GDM1 (cell line): ENCODE measurements around the gene RALGPS2.
"Not testable (repeated sequence)": the region's sequence is repeated elsewhere in the genome, so short reads cannot be mapped to it uniquely, and the experiment has no call there.

Source experiments
- DNase-seq: peaks from one replicate; lab custom pipeline; 2025; lab: John Stamatoyannopoulos, UW

Gene RALGPS2

GRCh38 chr1:178781533-178782330 lies 56.7 kb downstream of the RALGPS2 start:
- DNase-seq: no peak

GRCh38 chr1:178784131-178784536 lies 59.1 kb downstream of the RALGPS2 start:
- DNase-seq: peak; percentile 1

- DNase-seq: no peak
These were observed 67.3 kb downstream of the RALGPS2 start for GRCh38 chr1:178792394-178792793.

DNA sequence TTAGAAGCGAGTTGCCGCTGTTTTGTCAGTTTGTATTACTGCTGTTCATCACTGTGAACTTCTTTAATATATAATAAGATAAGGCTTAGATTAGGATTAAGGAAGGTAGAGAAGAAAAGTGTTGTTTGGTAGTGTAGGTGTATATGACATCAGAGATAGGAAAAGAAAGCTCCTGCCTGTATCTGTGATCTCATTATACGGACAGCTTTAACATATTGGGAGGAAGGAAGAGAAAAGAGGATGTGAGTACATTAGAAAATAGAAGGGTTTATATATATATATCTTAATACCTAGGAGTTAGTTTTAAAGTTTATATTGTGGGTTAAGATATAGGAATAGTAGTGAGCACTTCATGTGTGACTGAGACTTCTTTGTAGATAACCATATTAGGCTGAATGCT lies 71.0 kb downstream of the RALGPS2 start:
- no peak for DNase-seq

DNA sequence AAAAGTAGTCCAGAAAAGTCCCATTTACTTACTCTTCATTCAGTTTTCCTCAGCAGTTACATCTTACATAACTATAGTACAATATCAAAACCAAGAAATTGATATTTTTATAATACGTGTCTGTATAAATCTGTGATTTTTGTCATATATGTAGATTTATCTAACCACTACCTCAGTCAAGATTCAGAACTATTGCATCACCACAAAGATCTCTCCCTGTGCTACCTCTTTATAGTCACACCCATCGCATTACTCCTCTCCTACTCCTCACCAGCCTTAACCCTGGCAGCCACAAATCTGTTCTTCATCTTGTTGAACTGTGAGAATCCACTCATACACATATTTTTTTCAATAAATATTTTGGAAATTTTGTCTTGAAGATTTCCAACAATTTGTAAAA lies 72.5 kb downstream of the RALGPS2 start:
- no peak for DNase-seq

DNA sequence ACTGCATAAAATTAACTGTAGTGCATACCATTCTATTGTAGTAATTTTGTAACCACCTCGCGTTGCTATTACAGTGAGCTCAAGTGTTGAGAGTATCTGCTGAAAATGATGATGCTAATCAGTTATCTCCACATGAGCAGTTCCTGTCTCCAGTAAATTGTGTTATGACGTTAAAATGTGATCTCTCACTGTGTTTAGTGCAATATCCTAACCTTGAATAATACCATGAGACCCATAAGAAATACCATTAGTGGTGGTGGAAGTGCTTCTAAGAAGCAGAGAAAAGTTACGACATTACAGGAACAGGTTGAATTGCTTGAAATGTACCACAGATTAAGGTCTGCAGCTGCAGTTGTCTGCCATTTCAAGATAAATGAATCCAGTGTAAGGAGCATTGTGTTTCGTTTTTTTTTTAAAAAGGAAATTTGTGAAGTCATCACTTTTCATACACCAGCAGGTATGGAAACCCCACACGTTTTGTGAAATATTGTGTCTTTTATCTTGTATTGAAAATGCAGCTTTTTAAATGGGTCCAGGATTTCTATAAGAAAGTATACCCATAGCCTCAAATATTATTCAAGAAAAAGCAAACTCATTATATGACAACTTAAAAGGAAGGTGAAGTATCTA lies 73.3 kb downstream of the RALGPS2 start:
- no peak for DNase-seq

- no peak for DNase-seq
These were observed 77.8 kb downstream of the RALGPS2 start for GRCh38 chr1:178802873-178803272.

GRCh38 chr1:178806665-178807300 lies 81.7 kb downstream of the RALGPS2 start:
- DNase-seq: no peak

GRCh38 chr1:178808529-178808928 lies 83.5 kb downstream of the RALGPS2 start:
- DNase-seq: no peak

DNA sequence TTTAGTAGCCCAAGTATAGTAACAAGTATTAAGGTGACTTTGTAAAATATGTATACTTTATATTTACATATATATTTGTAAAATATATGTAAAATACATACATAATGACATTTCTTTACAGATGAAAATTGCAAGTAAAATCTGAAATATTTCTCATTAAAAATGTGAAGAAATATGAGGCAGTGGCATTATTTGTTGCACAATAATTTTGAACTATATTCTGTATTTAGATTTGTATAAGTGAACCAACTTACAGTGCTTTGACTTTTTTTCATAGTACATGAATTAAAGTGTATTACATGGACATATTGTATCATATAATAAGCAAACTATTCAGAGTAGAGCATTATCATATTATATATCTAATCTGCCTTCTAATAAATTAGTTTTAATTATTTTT lies 85.5 kb downstream of the RALGPS2 start:
- no peak for DNase-seq

GRCh38 chr1:178818416-178818815 lies 93.4 kb downstream of the RALGPS2 start:
- no peak for DNase-seq

GRCh38 chr1:178819123-178819522 lies 94.1 kb downstream of the RALGPS2 start:
- no peak for DNase-seq

DNA sequence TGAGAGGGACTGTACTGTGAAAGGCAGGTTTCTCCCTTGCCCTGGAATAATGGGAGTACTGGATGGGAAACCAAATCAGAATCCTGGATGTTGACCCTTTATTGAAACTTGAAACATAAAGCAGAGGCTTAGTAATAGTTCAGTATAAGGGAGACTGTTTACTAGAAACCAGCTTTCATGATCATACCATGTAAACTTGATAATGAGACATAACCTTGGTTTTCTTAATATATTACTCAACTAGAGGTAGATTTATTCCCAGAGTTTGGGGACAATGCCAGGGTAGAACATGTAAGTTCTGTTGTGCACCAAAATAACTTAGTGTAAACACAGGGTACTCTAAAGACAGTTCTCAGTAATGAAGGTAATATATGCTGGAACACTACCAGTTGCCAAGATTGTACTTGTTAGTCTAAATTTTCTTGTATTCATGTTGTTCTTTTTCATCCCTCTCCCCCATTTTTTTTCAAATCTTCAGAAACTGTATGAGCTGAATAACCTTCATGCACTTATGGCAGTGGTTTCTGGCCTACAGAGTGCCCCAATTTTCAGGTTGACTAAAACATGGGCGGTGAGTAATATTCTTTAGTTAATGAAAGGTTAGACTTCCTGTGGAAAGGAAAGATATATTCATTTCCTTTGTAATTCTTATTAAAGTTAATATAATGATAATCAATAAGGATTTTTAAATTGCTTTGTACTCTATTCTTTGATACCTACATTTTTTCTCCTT lies 96.3 kb downstream of the RALGPS2 start:
- no peak for DNase-seq

- DNase-seq: no peak
These were observed 100.1 kb downstream of the RALGPS2 start for GRCh38 chr1:178825167-178825566.

GRCh38 chr1:178844436-178844835 lies 119.4 kb downstream of the RALGPS2 start:
- DNase-seq: no peak

DNA sequence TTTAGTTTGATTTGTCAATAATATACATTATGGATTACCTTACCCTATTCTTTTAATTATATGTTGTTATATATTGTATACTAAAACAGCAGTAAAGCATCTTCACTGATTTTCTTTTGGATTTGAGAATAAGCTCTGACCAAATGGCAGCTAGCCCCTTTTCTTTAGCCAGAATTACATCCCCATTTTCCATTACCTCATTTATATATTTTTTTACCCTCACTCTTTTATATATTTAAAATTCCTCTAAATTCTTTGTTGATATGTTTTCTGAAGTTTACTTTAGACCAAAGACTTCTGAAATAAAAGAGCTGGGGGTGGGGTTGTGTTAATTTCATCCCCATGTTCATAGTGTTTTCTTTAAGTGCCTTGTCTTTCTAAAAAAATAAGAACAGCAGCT lies 121.3 kb downstream of the RALGPS2 start:
- no peak for DNase-seq

DNA sequence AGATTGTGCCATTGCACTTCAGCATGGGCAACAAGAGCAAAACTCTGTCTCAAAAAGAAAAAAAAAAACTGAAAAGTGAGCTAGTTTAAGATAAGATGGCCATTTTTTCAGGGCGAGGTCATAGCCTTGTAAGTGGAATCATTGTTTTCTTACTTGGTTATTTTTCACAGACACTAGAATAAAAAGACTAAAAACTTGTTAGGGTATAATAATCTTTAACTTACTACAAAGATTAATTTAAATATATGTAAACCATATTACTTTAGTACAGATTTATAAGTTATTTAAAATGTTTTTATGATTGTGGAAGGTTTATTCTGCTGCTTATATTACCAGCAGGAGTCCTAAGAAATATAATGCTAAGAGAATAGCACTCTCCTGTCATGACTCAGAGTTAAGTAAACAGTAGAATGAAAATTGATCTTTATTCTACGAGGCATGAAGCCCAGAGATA lies 122.4 kb downstream of the RALGPS2 start:
- DNase-seq: no peak

DNA sequence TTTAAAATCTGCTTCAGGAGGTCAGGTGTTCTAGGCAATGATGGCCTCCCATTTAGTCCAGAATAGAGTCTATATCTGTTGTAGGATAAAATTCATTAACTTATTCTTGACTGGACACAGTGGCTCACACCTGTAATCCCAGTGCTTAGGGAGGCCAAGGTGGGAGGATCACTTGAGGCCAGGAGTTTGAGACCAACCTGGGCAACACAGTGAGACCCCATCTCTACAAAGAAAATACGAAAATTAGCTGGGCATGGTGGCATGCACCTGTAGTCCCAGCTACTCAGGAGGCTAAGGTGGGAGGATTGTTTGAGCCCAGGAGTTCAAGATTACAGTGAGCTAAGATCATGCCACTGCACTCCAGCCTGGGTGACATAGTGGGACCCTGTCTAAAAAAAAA lies 122.9 kb downstream of the RALGPS2 start:
- DNase-seq: not testable (repeated sequence)

GRCh38 chr1:178849918-178850317 lies 124.9 kb downstream of the RALGPS2 start:
- no peak for DNase-seq

GRCh38 chr1:178857126-178857525 lies 132.1 kb downstream of the RALGPS2 start:
- no peak for DNase-seq

DNA sequence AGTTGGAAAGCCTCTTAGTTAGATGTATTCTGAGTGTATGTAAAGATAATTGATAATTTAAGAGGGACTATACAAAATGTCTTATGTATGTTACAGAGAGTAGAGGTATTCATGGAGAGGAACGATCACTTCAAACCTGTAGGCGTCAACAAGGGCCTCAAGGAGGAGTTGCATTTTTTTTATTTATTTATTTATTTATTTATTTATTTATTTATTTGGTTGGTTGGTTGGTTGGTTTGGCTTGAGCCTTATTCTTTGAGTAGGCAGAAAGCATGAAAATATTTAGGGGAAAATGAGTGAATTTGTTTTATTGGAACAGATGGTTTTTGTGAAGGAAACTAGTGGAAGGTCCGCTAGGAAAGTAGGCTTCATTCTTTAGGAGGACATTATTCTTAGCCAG lies 137.4 kb downstream of the RALGPS2 start:
- no peak for DNase-seq

DNA sequence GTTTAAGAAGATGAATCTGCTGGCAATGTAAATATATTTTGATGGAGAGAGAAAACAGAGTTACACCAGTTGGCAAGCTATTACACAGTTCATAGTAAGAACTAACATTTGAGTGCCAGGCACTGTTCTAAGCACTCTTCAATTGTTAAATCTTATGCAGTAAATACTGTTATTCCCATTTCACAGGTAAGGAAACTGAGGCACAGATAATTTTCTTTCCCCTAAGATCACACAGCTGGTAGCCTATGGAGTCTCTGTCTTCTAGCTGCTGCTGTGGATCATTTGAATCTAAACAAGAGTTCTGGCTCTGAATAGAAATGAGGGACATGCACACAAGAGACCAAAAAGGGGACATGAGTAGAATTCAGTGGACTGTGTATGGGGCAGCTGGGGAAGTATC lies 137.8 kb downstream of the RALGPS2 start:
- no peak for DNase-seq
